D721Med (cell line): ENCODE data around the gene TMC8.

ENCODE experiments used
- DNase-seq: peaks from one replicate; pipeline ENCODE4 v3.0.0; 2011; ENCODE audit warnings: low spot score; ENCODE audit not compliant: insufficient read length
- FAIRE-seq: peaks from 2 replicates; lab custom pipeline; 2011; peaks lifted over from hg19 to GRCh38; lab: Jason Lieb, UNC
- TF ChIP-seq, protein P1 (sequence below): IDR thresholded peaks from 2 replicates; pipeline ENCODE4 v1.5.1; 2012; ENCODE audit warnings: mild to moderate bottlenecking, control low read depth; ENCODE audit not compliant: insufficient read depth; ENCODE audit errors: missing control alignments

Gene TMC8

DNA sequence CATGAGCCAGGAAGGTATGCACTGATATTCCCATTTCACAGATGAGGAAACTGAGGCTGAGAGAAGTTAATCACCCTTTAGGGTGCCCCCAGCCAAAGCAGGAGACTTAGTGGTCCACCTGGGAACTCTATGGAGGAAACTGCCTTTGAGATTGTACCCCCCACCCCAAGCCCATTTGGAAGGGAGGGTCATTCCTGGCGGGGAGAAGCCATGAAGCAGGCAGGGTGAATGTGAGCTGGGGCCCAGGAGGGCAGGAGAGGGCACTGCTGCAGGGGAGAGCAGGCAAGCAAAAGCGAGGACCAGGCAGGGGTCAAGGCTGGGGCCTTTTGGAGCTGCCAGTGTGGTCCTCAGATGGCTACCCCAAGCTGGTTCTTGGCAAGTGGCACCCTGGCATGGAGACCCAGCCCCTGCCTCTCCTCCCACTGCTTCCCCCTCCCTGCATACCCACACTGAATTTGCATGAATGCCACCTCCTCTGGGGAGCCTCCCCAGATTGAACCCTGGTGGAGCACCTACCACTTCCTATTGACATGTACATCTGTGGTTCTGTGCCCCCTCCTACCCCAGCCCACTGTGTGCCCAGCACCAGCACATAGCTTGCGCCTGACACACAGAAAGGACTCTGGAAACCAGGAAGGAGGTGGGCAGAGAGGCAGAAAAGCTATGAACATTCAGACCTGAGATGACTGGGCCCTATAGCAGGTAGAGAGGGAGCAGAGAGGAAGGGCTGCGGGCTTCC is 1.1 kb upstream of the TMC8 start:
- FAIRE-seq (no peak), DNase-seq (no peak)
- TF ChIP-seq, protein P1, sequence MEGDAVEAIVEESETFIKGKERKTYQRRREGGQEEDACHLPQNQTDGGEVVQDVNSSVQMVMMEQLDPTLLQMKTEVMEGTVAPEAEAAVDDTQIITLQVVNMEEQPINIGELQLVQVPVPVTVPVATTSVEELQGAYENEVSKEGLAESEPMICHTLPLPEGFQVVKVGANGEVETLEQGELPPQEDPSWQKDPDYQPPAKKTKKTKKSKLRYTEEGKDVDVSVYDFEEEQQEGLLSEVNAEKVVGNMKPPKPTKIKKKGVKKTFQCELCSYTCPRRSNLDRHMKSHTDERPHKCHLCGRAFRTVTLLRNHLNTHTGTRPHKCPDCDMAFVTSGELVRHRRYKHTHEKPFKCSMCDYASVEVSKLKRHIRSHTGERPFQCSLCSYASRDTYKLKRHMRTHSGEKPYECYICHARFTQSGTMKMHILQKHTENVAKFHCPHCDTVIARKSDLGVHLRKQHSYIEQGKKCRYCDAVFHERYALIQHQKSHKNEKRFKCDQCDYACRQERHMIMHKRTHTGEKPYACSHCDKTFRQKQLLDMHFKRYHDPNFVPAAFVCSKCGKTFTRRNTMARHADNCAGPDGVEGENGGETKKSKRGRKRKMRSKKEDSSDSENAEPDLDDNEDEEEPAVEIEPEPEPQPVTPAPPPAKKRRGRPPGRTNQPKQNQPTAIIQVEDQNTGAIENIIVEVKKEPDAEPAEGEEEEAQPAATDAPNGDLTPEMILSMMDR: no peak

- FAIRE-seq (no peak), DNase-seq (no peak)
- TF ChIP-seq, protein P1: no peak
Measured at GRCh38 chr17:78130090-78130436, 508 bp upstream of the TMC8 start.

- TF ChIP-seq, protein P1: no peak
- DNase-seq (no peak), FAIRE-seq (no peak)
Measured at GRCh38 chr17:78131172-78132083, 857 bp downstream of the TMC8 start.

GRCh38 chr17:78132084-78132676 is 1.6 kb downstream of the TMC8 start:
- TF ChIP-seq, protein P1: no peak
- FAIRE-seq (no peak), DNase-seq (no peak)

- no peak for FAIRE-seq
- TF ChIP-seq, protein P1: no peak
- no peak for DNase-seq
Measured at GRCh38 chr17:78132767-78133178, 2.2 kb downstream of the TMC8 start.

DNA sequence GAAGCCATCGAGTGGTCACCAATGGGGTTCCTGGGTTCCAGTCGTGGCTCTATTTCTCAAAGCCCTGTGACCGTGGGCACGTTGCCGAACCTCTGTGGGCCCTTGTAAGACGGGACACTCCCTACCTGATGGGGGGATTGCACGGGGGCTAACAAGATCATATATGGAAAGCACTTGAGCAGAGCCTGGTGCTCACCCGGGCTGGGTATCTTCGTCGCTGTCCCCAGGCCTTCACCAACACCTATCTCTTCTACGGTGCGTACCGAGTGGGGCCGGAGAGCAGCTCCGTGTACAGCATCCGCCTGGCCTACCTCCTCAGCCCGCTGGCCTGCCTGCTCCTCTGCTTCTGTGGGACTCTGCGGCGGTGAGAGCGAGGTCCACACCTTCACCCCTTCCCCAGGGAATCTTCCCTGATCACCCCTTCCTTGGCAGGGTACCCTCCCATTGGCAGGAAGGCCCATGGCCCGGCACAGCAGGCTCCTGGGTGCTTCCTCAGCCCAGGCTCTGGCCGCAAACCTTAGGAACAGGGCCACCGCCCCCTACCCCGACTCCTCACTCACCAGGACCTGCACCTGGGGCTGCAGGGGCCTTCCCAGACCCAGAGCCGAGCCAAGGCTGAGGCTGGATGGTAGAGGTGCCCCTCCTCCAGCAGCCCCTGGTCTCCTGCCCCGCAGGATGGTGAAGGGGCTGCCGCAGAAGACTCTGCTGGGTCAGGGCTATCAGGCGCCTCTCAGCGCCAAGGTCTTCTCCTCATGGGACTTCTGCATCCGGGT is 2.8 kb downstream of the TMC8 start:
- DNase-seq (no peak), FAIRE-seq (no peak)
- TF ChIP-seq, protein P1: no peak
